OCI-LY7 (cell line): ENCODE results near the gene KANK2.

Experiments used
- CTCF ChIP-seq: fragments of 200-600 bp; sonication (generic); conservative IDR thresholded peaks from 2 replicates; pipeline ENCODE4 v1.5.1; 2014; ENCODE audit warnings: mild to moderate bottlenecking, antibody characterized with exemption, low read length, moderate library complexity, mixed read lengths
- EZH2phosphoT487 ChIP-seq: fragments of 200-600 bp; sonication (generic); IDR thresholded peaks from 2 replicates; pipeline ENCODE4 v1.6.1; 2018; ENCODE audit warnings: low read depth, borderline replicate concordance, mild to moderate bottlenecking, mixed run types, antibody characterized with exemption, low read length, moderate library complexity, mixed read lengths

DNA sequence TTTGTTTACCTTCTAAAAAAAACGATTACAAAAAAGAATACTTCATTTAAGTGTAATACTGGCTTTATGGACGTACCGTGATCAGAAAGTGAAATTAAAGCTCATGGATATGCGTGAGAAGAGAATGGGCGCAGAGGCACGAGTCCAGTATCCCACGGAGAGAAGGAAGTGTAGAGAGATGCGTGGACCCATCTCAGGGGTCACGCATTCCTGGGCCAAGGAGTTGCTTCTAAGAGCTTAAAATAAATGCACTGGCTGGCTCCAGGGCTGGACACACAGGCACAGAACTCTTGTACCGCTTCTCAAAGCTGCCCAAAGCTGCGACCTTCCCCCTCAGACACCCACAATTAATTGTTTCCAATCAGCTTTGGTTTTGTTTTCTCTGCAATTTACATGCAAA is 33.0 kb downstream of the KANK2 start:
- TF ChIP-seq CTCF (no peak), EZH2phosphoT487 (no peak)
